Measurements from ENCODE around the gene ZNF79. TPM values are rescaled to one million over a fixed set of nuclear protein-coding genes. Genes with fewer than 3 reads are reported as not detected.

Gene ZNF79
- total and polyA plus RNA-seq, 2 of the 8 experiments (the other 6 are each of a cell fraction or from before 2014, with no cell fraction given), result 2.4 to 7.4 TPM

GRCh38 chr9:127417131-127418036, 6.8 kb upstream of the ZNF79 start:
- Histone ChIP-seq H4K91ac (replicated peaks; ENCODE audit: insufficient read length, low read length) (no peak overlapping the region), H2BK15ac (ENCODE audit: low read length) (no peak overlapping the region), H3K27me3 (replicated peaks in 1 of 4; ENCODE audit: control insufficient read depth in 3 of 4, extremely low read depth in 1 of 4, insufficient read depth in 3 of 4, low read length in 3 of 4) (no peaks in the 10 kb centered on the region), H4K20me1 (replicated peaks in 1 of 2; ENCODE audit: control insufficient read depth in 1 of 2, insufficient read depth in 2 of 2, low read length in 2 of 2) (peaks cover 2% of the 10 kb centered on the region in 2 experiments), H3K79me1 (ENCODE audit: low read depth, low read length) (peaks cover 2% of the 10 kb centered on the region), H2AK5ac (ENCODE audit: low read depth, low read length) (no peak overlapping the region), H3K18ac (ENCODE audit: extremely low read depth, low read length) (no peak overlapping the region), H3K4me3 (ENCODE audit: extremely low read depth in 1 of 4, insufficient read depth in 2 of 4, low read depth in 3 of 4, low read length in 4 of 4) (no peak overlapping the region), H3K36me3 (ENCODE audit: control insufficient read depth in 2 of 4, insufficient read depth in 4 of 4, low read length in 3 of 4) (no peaks in the 10 kb centered on the region), H3K14ac (ENCODE audit: insufficient read length) (no peak overlapping the region), H2BK20ac (ENCODE audit: low read length) (no peak overlapping the region), H3K4me2 (ENCODE audit: insufficient read depth in 1 of 2, low read depth in 2 of 2, low read length in 2 of 2) (no peak overlapping the region), H4K8ac (ENCODE audit: extremely low read depth, insufficient read depth, low read length) (no peak overlapping the region), H3K9ac (replicated peaks in 1 of 4; ENCODE audit: extremely low read depth in 1 of 4, low read depth in 3 of 4, low read length in 3 of 4) (no peak overlapping the region), H2BK120ac (replicated peaks; ENCODE audit: low read depth, low read length) (no peak overlapping the region), H4K5ac (ENCODE audit: insufficient read length, low read depth, low read length) (no peak overlapping the region), H3K23ac (ENCODE audit: insufficient read length) (no peak overlapping the region), H3K79me2 (ENCODE audit: control insufficient read depth in 1 of 2, insufficient read depth in 2 of 2, low read length in 2 of 2) (0 out of 4 replicates have a peak, but pooled peaks cover 0 to under 1% of the 10 kb centered on the region in 2 experiments), H3K9me3 (ENCODE audit: insufficient read depth in 2 of 2, low read depth in 1 of 2, low read length in 1 of 2) (no peaks in the 10 kb centered on the region), H2BK12ac (ENCODE audit: low read depth, low read length) (no peak overlapping the region), H3K4ac (replicated peaks; ENCODE audit: insufficient read length, low read depth, low read length) (no peak overlapping the region), H3K23me2 (ENCODE audit: low read depth, low read length) (0 out of 2 replicates have a peak, but pooled peaks cover 2% of the 10 kb centered on the region), H3K56ac (replicated peaks; ENCODE audit: insufficient read length, low read depth, low read length) (no peak overlapping the region), H3K4me1 (replicated peaks in 1 of 4; ENCODE audit: control insufficient read depth in 3 of 4, insufficient read depth in 4 of 4, low read length in 3 of 4) (peaks cover 0 to 2% (median 2%) of the 10 kb centered on the region in 4 experiments; a peak in 5 of 7 replicates), H3K27ac (ENCODE audit: low read depth, low read length) (no peak overlapping the region), H2BK5ac (ENCODE audit: low read depth, low read length) (no peak overlapping the region), H2AFZ (ENCODE audit: low read length) (no peak overlapping the region)
- POLR2A ChIA-PET (ENCODE audit: partially characterized antibody), result interaction anchor here (0.8 to 2.5 kb wide), 6 partner anchors 11 to 207 kb away, joined by 3 to 7 read pairs (median 4); no protein-coding TSS in a partner anchor
- 83% methylated on average over 13 of the region's 15 CpGs; no CpG with 5 or more reads in 1 of the 2 experiments for WGBS, 2 experiments (ENCODE audit: extremely low coverage in 1 of 2, insufficient coverage in 1 of 2, insufficient read length in 1 of 2, insufficient replicate concordance in 2 of 2, low coverage in 1 of 2, low lambda C conversion rate in 2 of 2, missing lambda C conversion rate in 1 of 2)
- DNase-seq (ENCODE audit: low read depth in 1 of 2, low spot score in 2 of 2), result no peak
- FAIRE-seq, result no peak
- CTCF ChIA-PET (ENCODE audit: partially characterized antibody), result interaction anchor here (0.6 to 2.8 kb wide), 24 partner anchors 10 to 426 kb away, joined by 3 to 21 read pairs (median 3); partner anchors contain the start of gene SLC2A8
- TF ChIP-seq ZNF274 (IDR thresholded peaks at IDR 0.05; ENCODE audit: borderline replicate concordance, extremely low read depth, low read length) (no peak), CTCF (IDR thresholded peaks at IDR 0.05; ENCODE audit: control extremely low read depth in 1 of 3, insufficient read depth in 1 of 3, low read depth in 1 of 3, low read length in 3 of 3) (no peak), MAFK (IDR thresholded peaks at IDR 0.05; ENCODE audit: low read depth, low read length) (no peak), SP4 (IDR thresholded peaks at IDR 0.05; ENCODE audit: low read length) (no peak), RXRA (IDR thresholded peaks at IDR 0.05; ENCODE audit: insufficient read depth, low read depth, low read length) (no peak), KDM4A (IDR thresholded peaks at IDR 0.05; ENCODE audit: low read depth, low read length, severe bottlenecking) (no peak), POLR2A (IDR thresholded peaks at IDR 0.05; ENCODE audit: control extremely low read depth in 1 of 2, low read depth in 2 of 2, low read length in 2 of 2) (no peak), GABPA (IDR thresholded peaks at IDR 0.05; ENCODE audit: borderline replicate concordance, insufficient read depth, low read length) (no peak), SIX5 (IDR thresholded peaks at IDR 0.05; ENCODE audit: low read depth, low read length) (no peak)

All from H1 (cell line).